Suprapubic skin (tissue), 3 donors: ENCODE measurements around the gene SLC25A25.

Source experiments
- CTCF ChIP-seq, 2 donors: fragments of 200-600 bp in 1 of 2; fragments of 450-650 bp in 1 of 2; sonication (generic) in 1 of 2; IDR thresholded peaks; one replicate each; pipeline ENCODE4 v1.5.1; 2016 to 2019; ENCODE audit warnings: antibody characterized with exemption in 2 of 2, mild to moderate bottlenecking in 1 of 2, moderate library complexity in 1 of 2
- POLR2A ChIP-seq, 2 donors: fragments of 450-650 bp; IDR thresholded peaks; one replicate each; pipeline ENCODE4 v1.6.1; 2017; ENCODE audit warnings: antibody characterized with exemption in 2 of 2, mild to moderate bottlenecking in 2 of 2, moderate library complexity in 2 of 2

DNA sequence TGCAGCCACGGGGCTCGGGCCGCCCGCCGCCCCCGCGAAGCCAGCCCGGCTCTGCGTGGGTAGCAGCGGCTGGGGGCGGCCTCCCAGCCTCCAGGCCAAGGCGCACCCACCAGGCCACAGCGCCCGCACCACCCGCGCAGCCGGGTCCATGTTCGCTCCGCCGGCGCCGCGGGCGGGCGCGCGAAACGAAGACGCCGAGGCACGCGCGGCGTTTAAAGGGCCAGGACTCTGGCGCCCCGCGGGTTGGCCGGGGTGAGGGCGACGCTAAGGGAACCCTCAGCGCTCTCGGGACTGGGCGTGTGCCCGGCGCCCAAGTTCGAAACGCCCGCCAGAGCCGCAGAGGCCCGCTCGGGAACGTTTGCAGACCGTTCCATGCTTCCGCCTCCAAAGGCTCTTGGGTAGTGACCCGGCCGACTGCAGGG, 59.5 kb downstream of the SLC25A25 start, which contains the start of gene PTGES2:
- no peak for TF ChIP-seq CTCF (IDR thresholded peaks at IDR 0.05)
- no peak for TF ChIP-seq POLR2A (IDR thresholded peaks at IDR 0.05)
